Cardiac muscle cell (in vitro differentiated cells and primary cell): ENCODE data around the gene EPN1. TPM values are rescaled to one million over a fixed set of nuclear protein-coding genes. Genes with fewer than 3 reads are reported as not detected.

Source experiments
- DNase-seq, 2 donors: peaks; one replicate each; pipeline versions ENCODE4 v3.0.0 to v3.0.0-alpha.2; 2010 to 2017; ENCODE audit warnings: low read depth in 1 of 2, low spot score in 1 of 2
- H3K27ac ChIP-seq: fragments of 200-600 bp; sonication (generic); 2 replicates; pipeline ENCODE4 v1.5.1; 2016
- H3K27me3 ChIP-seq: fragments of 200-600 bp; sonication (generic); 2 replicates; pipeline ENCODE4 v1.6.0; 2016; ENCODE audit warnings: control low read depth
- H3K36me3 ChIP-seq: fragments of 200-600 bp; sonication (generic); 2 replicates; pipeline ENCODE4 v1.5.1; 2016; ENCODE audit warnings: control low read depth
- H3K4me1 ChIP-seq: fragments of 200-600 bp; sonication (generic); 2 replicates; pipeline ENCODE4 v1.8.1; 2017; ENCODE audit warnings: low read depth, mild to moderate bottlenecking, mixed run types
- H3K4me3 ChIP-seq: fragments of 200-600 bp; sonication (generic); 2 replicates; pipeline ENCODE4 v1.5.1; 2016; ENCODE audit warnings: mild to moderate bottlenecking
- H3K9me3 ChIP-seq: fragments of 200-600 bp; sonication (generic); 2 replicates; pipeline ENCODE4 v1.5.1; 2017; ENCODE audit warnings: low read depth, mild to moderate bottlenecking, control low read depth
- polyA plus RNA-seq: library from polyadenylated mRNA; unstranded; fragments of >200 nt; fragmentation: Nextera tagmentation; extraction: Ambion mirVana; gene quantifications from 2 replicates; pipeline ENCODE4 v1.2.1, GENCODE V29; 2016
- total RNA-seq: library from RNA; depleted of rRNA; stranded (reverse); fragments of >200 nt; gene quantifications from 2 replicates; pipeline ENCODE4 v1.2.3, GENCODE V29; 2016
- TF ChIP-seq, protein P1 (sequence below): IDR thresholded peaks from 2 replicates; pipeline ENCODE4 v1.5.1; 2012; ENCODE audit warnings: low read depth, mild to moderate bottlenecking, low read length

Gene EPN1
- total and polyA plus RNA-seq, 2 experiments from 2014 or later = 164 to 173 TPM

DNA sequence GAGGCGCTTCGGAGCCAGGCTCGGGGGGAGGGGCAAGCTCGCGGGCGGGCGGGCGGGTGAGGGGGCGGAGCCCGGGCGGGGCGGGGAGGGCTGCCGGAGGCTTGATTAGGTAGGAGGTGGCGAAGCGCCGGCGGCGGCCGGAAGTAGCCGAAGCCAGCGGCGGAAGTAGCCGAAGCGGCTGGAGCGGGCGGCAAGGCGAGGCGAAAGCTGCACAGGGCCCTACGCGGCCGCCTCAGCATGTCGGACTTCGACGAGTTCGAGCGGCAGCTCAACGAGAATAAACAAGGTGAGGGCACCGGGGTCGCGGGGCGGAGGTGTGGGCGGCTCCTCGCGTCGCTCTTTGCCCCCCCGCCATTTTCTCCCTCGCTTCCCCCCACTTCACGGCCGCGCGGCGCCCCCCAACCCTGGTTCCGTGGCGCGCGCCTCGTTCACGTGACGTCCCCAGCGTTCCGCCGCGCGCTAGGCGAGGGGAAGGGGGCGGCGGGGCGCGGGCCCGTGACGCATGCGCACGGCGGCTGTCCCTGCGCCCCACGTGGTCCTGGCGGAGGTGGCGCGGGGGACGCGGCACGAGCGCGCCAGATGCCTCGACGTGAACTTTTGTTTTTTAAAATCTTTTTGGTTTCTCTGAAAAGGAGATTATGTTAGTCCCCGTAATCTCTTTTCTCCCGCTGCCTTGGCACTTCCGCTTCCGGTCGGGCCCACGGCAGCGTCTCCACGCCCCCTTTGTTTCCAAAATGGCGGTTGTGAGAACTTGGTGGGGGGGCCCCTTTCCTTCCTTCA lies 20.0 kb upstream of the EPN1 start, which contains the start of gene U2AF2:
Gene U2AF2 (plus strand): TSS at position 168 of the 780 bp plus-strand sequence. CDS start 70 bp downstream, at position 238.
- no peaks in the 10 kb centered on the region for H3K27me3 ChIP-seq
- H3K27ac ChIP-seq = peak within 1 kb of the TSS; percentile 99
- TF ChIP-seq, protein P1, sequence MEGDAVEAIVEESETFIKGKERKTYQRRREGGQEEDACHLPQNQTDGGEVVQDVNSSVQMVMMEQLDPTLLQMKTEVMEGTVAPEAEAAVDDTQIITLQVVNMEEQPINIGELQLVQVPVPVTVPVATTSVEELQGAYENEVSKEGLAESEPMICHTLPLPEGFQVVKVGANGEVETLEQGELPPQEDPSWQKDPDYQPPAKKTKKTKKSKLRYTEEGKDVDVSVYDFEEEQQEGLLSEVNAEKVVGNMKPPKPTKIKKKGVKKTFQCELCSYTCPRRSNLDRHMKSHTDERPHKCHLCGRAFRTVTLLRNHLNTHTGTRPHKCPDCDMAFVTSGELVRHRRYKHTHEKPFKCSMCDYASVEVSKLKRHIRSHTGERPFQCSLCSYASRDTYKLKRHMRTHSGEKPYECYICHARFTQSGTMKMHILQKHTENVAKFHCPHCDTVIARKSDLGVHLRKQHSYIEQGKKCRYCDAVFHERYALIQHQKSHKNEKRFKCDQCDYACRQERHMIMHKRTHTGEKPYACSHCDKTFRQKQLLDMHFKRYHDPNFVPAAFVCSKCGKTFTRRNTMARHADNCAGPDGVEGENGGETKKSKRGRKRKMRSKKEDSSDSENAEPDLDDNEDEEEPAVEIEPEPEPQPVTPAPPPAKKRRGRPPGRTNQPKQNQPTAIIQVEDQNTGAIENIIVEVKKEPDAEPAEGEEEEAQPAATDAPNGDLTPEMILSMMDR = no peak
- peaks cover 13% of the 10 kb centered on the region for H3K4me1 ChIP-seq
- H3K9me3 ChIP-seq = no peaks in the 10 kb centered on the region
- peak; percentile 95 for DNase-seq
- peak within 1 kb of the TSS; percentile 79 for H3K4me3 ChIP-seq
- no peaks in the 10 kb centered on the region for H3K36me3 ChIP-seq

- Histone ChIP-seq H3K9me3 (no peaks in the 10 kb centered on the region), H3K4me3 (peak overlapping the region; percentile 79), H3K36me3 (no peaks in the 10 kb centered on the region), H3K4me1 (peaks cover 13% of the 10 kb centered on the region), H3K27me3 (no peaks in the 10 kb centered on the region), H3K27ac (peak overlapping the region; percentile 99)
- TF ChIP-seq, protein P1 = no peak
- DNase-seq = no peak
Observed at GRCh38 chr19:55655648-55656040, 19.4 kb upstream of the EPN1 start.

GRCh38 chr19:55656552-55656951 lies 18.5 kb upstream of the EPN1 start:
- Histone ChIP-seq H3K27ac (no peak overlapping the region), H3K9me3 (no peaks in the 10 kb centered on the region), H3K27me3 (no peaks in the 10 kb centered on the region), H3K36me3 (peaks cover 2% of the 10 kb centered on the region), H3K4me1 (peaks cover 13% of the 10 kb centered on the region), H3K4me3 (peak overlapping the region; percentile 79)
- TF ChIP-seq, protein P1 = no peak
- no peak for DNase-seq

DNA sequence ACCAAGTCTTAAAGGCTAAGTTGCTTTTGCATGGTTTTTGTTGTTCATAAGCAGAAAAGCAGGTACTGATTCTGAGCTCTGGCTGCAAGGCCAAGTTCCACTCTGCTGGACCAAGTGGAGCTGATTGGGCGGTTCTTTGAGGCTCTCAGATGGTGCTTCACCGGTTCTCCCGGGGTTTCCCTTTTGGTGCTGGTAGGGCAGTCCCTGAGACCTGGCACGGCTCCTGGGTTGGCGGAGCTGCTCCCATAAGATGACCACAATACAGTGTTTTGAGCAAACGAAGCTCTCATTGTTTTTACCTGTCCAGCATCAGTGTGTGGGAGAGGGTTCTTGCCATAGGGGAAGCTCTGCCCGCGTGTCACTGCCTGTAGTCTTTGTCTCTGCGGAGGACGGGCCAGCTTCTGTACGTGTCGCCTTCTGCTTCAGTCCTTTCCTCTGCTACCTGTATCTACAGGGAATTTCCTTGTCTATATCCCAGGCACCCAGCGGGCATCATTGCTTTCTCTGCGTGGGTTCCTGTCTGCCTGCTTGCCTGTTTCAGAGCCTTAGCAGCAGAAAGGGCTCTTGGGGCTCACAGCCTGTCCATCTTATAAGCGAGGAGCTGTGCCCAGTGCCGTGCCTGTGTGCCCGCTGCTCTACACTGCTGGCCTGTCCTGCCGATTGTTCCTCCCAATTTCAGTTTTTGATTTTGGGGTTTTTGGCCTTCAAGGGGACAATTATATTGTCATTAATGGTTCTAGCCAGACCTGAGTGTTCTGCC lies 17.9 kb upstream of the EPN1 start:
- DNase-seq = peak in 1 of 2 donors; percentile 13

GRCh38 chr19:55658846-55659459 lies 16.1 kb upstream of the EPN1 start:
- TF ChIP-seq, protein P1 = no peak
- no peak for DNase-seq

More for the DNA sequence above, 17.9 kb upstream of the EPN1 start:
- peaks cover 5% of the 10 kb centered on the region for H3K36me3 ChIP-seq
- no peaks in the 10 kb centered on the region for H3K9me3 ChIP-seq
- H3K4me3 ChIP-seq = no peak overlapping the region
- peaks cover 13% of the 10 kb centered on the region for H3K4me1 ChIP-seq
- no peaks in the 10 kb centered on the region for H3K27me3 ChIP-seq
- H3K27ac ChIP-seq = no peak overlapping the region
- TF ChIP-seq, protein P1 = no peak

More at GRCh38 chr19:55658846-55659459, 16.1 kb upstream of the EPN1 start:
- H3K4me1 ChIP-seq = peaks cover 13% of the 10 kb centered on the region
- H3K9me3 ChIP-seq = no peaks in the 10 kb centered on the region
- no peak overlapping the region for H3K4me3 ChIP-seq
- peaks cover 22% of the 10 kb centered on the region for H3K36me3 ChIP-seq
- H3K27me3 ChIP-seq = no peaks in the 10 kb centered on the region
- H3K27ac ChIP-seq = no peak overlapping the region
